Hematopoietic multipotent progenitor cell (in vitro differentiated cells): ENCODE results near the gene ZCCHC17. TPM values are rescaled to one million over a fixed set of nuclear protein-coding genes. Genes with fewer than 3 reads are reported as not detected.
"Not testable (repeated sequence)": the region's sequence is repeated elsewhere in the genome, so short reads cannot be mapped to it uniquely, and the experiment has no call there.

Experiments used
- DNase-seq, 3 donors: peaks; one replicate each; pipeline ENCODE4 v3.0.0-alpha.2; 2011 to 2015; ENCODE audit warnings: low read depth in 2 of 3, low spot score in 2 of 3
- total RNA-seq: library from RNA; depleted of rRNA; stranded (reverse); fragments of >200 nt; gene quantifications from one replicate; pipeline ENCODE4 v1.2.3, GENCODE V29; 2012

ZCCHC17 gene
- total RNA-seq: 17.5 TPM

- peak; percentile 82 to 100 (median 99) for DNase-seq
Measured at GRCh38 chr1:31296486-31297276, at the start of gene ZCCHC17, which contains the start of gene SNRNP40. ZCCHC17 (plus strand) TSS chr1:31297032; CDS start chr1:31310099, 13,067 bp downstream. SNRNP40 (minus strand) TSS chr1:31296788; CDS start chr1:31296751, 37 bp downstream.

- DNase-seq: no peak
Measured at GRCh38 chr1:31248276-31248675, 48.6 kb upstream of the ZCCHC17 start.

- no peak for DNase-seq
Measured at GRCh38 chr1:31249854-31250253, 47.0 kb upstream of the ZCCHC17 start.

GRCh38 chr1:31257213-31257612 lies 39.6 kb upstream of the ZCCHC17 start:
- DNase-seq: no peak

GRCh38 chr1:31258581-31258980 lies 38.3 kb upstream of the ZCCHC17 start:
- no peak for DNase-seq

- DNase-seq: no peak
Measured at GRCh38 chr1:31259746-31260145, 37.1 kb upstream of the ZCCHC17 start.

GRCh38 chr1:31261916-31262315 lies 34.9 kb upstream of the ZCCHC17 start:
- no peak for DNase-seq

- not testable (repeated sequence) for DNase-seq
Measured at GRCh38 chr1:31262393-31262792, 34.4 kb upstream of the ZCCHC17 start.

GRCh38 chr1:31263408-31263807 lies 33.4 kb upstream of the ZCCHC17 start:
- no peak for DNase-seq

- DNase-seq: no peak
Measured at GRCh38 chr1:31264790-31265386, 31.9 kb upstream of the ZCCHC17 start.

- DNase-seq: no peak
Measured at GRCh38 chr1:31266547-31266946, 30.3 kb upstream of the ZCCHC17 start.

- DNase-seq: no peak
Measured at GRCh38 chr1:31272369-31272768, 24.5 kb upstream of the ZCCHC17 start.

- no peak for DNase-seq
Measured at GRCh38 chr1:31273619-31274018, 23.2 kb upstream of the ZCCHC17 start.

GRCh38 chr1:31282426-31282825 lies 14.4 kb upstream of the ZCCHC17 start:
- DNase-seq: not testable (repeated sequence)

GRCh38 chr1:31287791-31288190 lies 9.0 kb upstream of the ZCCHC17 start:
- DNase-seq: not testable (repeated sequence)

GRCh38 chr1:31289021-31289420 lies 7.8 kb upstream of the ZCCHC17 start:
- DNase-seq: peak in 2 of 3 donors; percentile 42 to 65

- no peak for DNase-seq
Measured at GRCh38 chr1:31295874-31296485, 852 bp upstream of the ZCCHC17 start.

GRCh38 chr1:31297277-31298247 lies 730 bp downstream of the ZCCHC17 start:
- peak in 2 of 3 donors; percentile 8 to 16 for DNase-seq

- DNase-seq: no peak
Measured at GRCh38 chr1:31299365-31299764, 2.5 kb downstream of the ZCCHC17 start.

GRCh38 chr1:31300193-31300592 lies 3.4 kb downstream of the ZCCHC17 start:
- DNase-seq: no peak
